GM19324 (cell line): Measurements from ENCODE around the gene MRAS.
"Not testable (repeated sequence)": the region's sequence is repeated elsewhere in the genome, so short reads cannot be mapped to it uniquely, and the experiment has no call there.

Source experiments
- ATAC-seq: cut with Tn5 transposase; IDR thresholded peaks from one replicate; pipeline ENCODE4 v1.9.1; 2021; ENCODE audit warnings: mild to moderate bottlenecking, moderate library complexity; ENCODE audit not compliant: unreplicated experiment, low FRiP score

The MRAS gene

DNA sequence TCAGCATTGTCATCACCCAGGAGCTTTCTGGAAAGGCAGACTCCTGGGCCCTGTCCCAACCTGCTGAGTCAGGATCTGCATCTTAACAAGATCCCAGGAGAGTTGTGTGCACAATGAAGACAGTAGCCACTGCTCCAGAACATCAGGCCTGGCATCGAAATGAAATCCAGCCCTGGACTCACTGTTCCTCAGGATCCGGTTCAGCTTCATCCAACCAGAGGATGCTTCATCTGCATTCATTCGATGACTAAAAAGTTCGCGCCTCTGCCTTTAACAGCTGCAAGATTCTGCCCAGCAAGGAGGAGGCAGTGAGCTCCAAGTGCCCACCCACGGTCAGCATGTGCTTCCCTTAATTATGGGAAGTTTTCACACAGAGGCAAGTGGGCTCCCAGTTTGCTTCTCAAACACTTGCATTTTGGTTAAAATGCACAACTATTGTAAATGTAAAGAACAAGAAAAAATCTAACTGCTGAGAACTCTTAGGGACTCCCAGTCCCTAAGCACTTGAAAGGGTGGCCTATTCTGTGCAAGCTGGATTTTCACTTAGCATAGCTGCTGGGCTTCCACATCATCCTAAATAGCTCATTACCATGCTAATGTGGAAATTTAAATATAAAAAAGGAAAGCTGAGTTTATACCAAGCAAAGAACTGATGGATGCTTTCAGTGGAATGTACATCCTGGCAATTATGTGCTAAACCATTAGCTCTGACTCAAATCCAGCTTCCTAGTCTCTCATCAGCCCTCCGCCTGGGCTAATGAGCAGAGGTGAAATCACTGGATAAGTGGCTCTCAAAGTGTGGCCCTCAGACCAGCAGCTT is 60.6 kb downstream of the MRAS start:
- ATAC-seq: no peak

DNA sequence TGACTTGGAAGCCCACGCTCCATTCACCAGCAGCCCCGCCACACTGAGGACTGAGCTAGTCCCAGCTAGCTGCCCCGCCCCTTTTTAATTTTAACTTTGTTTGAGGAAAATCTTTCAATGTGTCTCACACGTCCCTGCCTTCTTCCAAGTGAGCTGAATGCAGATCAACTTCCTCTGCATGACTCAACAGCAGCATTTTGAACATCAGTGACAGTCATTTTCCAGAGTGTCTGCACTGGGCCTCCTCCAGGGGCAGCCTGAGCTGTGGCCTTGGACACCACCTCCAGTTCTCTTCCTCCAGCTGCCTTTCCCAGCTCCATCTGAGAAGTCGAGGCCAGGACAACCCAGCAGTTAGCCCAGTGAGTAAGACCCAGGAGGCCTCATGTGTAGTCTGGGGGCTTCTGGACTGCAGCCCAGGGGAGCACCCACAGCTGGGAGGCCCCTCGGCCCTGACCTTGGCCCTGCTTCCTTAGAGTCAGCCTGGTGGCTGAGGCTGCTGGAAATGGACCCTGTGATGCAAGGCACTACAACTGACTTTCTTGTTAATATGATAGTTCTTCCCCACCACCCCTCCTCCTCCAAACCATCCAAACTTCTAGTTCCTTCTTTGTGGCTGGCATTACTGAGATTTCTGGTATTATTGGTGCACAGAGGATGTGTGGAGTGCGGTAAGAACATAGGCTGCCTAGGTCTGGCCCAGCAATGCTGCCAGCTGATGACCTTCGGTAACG is 64.6 kb downstream of the MRAS start:
- no peak for ATAC-seq

DNA sequence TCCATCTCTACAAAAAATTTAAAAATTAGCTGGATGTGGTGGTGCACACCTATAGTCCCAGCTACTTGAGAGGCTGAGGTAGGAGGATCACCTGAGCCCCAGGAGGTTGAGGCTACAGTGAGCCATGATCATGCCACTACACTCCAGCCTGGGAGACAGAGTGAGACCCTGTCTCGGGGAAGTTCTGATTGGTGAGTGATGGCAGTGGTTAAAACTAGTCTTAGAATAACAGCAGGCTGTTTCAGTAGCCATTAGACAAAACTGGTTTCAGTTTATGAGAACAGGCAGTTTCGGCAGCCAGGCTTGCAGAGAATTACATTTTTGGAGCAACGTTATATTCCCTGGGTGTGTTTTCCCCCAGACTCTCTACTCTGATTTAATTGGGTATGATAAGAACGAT is 67.9 kb downstream of the MRAS start:
- not testable (repeated sequence) for ATAC-seq

DNA sequence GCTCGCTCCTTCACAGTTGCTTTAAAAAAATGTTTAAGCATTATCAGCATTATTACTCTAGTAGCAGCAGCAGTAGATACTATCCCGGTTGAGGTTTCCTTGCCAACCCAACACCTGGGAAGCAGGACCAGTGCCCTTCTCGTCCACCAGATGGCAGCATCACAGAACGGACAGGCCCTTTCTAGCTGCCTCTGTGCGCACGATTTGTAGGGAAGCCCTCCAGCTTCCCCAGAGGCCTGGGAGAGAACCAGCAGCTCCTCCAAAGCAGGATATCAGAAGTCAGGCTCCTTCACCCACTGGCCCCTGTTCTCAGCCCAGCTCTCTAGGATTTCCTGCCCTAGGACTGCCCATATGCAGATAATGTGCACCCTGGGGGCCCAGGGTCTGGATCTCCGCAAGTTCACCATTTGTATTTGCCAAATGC is 69.2 kb downstream of the MRAS start:
- ATAC-seq: peak; percentile 65

DNA sequence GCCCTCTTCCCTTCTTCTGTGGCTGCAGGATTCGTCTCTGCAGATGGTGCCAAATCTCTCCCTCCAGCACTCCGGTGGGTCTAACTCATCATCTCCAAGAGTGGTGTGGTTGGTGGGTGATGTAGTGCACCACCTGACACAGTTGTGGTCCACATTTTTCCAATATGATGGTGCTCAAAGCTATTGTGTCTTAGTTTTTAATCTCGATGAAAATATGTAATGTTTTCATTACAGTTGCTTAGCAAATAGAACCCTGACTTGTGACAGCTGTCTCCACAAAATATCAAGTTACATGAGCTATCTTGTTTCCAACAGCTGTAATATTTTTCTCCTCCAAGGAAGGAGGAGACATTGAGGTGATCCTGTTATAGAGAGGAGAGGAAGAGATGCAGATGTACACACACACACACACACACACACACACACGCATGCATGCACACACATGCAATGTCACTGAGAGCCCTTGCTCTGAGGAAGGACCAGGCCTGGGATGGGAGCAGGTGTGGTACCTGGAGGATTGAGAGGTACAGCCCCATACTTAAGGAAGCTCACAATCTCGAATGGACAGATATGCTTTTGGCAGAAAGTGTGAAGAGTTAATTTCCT is 70.3 kb downstream of the MRAS start:
- no peak for ATAC-seq

DNA sequence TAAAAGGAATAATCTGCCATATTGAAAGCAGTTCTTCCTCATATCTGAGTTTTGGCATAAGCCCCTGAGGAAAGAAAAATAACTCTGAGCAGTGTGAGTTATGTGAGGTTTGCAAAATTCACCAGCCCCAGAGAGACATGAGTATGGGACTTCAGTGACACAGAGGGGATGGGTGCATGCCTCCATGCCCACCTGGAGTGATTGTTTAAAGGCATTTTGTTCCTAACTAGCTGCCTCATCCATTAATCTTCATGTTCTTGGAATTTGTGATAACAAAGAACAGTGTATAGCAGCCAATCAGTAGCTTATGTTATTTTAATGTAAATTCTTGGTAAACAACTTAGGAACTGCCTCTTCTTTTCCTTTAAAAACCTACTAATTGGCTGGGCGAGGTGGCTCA is 74.9 kb downstream of the MRAS start:
- no peak for ATAC-seq

DNA sequence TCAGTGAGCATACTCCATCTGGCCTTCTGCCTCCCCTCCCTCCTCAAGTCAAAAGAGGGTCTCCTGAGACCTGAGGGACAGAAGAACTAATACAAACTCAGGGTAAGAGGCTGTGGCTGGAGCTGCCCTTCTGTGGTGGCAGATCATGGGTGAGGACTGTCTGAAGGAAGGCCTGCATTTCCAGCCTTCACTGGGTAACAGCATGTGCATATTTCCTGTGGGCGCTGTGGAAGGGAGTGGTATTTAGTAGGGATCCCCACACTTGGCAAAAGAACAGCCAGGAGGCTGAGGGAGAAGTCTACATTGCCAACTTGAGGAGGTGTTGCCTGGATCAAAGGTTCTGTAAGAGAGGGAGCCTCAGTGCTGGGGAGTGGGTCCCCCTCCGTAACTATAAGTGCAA is 75.9 kb downstream of the MRAS start:
- ATAC-seq: no peak

DNA sequence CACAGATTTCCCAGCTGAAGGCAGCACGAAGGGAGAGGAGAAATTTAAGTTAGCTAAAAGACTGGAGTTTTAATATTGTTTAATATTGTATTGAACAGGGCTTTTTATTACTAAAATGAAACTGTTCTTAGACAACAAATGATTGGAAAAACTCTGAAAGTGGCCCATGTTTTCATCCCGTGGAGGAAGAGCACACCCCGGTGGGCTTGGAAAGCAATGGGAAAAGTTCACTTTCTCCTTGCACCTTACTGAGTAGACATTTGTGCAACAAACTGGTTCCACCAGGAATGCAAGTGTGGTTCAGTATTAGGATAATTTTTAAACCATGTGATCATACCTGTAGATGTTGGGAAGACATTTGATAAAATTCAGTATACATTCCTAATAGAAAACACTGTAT is 77.8 kb downstream of the MRAS start:
- ATAC-seq: no peak

DNA sequence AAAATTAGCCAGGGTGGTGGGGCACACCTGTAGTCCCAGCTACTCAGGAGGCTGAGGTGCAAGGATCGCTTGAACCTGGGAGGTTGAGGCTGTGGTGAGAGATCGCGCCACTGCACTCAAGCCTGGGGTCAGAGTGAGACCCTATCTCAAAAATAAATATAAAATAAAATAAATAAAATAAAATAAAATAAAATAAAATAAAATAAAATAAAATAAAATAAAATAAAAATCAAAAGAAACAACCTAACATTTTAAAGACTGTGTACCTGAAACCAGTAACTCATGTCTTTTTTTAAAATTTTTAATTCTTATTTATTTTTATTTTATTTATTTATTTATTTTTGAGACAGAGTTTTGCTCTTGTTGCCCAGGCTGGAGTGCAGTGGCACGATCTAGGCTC is 78.4 kb downstream of the MRAS start:
- ATAC-seq: not testable (repeated sequence)

DNA sequence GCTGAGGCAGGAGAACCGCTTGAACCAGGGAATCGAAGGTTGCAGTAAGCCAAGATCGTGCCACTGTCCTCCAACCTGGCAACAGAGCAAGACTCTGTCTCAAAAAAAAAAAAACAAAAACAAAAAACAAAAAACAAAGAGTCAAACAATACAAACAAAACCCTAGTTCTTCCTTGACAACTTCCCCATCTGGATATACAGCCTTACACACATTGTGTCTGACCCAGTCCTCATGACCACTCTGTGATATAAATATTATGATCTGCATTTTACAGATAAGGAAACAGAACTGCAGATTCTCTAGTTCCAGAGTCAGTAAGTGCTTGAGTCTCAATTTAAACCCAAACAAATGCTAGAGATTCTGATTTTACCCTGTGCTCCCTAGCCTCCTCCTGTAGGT is 81.3 kb downstream of the MRAS start:
- no peak for ATAC-seq

DNA sequence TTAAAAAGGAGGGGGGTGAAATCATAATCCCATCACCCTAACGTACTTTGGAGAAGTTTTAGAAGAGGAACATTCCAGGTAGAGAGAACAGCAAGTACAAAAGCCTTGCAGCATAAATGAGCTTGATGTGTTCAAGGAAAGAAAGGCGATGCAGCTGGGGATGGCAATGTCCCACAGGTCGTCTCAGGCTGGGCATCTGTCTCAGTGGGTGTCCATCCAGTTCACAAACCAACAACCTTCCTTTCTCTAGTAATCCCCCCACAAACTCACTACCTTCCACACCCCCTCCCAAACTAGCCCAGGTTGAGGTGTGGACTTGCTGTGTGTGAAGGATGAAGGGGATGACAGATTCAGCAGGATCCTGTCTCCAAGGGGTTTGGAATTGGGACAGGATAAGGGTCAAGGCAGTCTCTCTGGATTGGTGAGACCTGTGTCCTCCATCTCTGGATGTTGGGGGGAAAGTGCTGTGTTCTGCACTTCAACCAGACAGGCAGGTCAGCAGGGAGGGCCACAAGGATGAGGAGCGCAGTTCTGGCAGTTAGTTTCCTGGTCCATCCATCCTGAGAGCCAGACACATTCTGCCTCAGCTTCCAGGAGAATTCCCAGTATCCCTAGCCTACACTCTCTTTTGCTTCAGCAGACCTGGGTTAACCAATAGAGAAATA is 84.3 kb downstream of the MRAS start:
- no peak for ATAC-seq

DNA sequence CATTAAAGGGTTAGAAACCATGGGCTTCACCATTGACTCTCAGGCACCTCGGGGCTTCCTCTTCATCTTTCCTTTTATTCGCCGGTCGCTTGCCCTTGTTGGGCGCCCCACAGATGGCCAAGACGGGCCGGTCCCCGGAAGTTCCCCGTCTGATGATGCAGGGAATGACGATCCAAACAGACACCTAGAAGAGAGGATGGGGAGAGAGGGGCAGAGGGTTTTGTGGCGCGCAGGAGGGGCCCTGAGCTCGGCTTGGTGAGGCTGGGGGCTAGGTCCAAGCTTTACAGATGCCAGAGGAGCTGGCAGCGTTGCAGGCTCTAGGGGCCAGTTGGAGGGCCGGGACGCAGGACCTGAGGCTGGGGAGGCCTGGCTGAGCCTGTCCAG is 85.5 kb downstream of the MRAS start:
- ATAC-seq: no peak

DNA sequence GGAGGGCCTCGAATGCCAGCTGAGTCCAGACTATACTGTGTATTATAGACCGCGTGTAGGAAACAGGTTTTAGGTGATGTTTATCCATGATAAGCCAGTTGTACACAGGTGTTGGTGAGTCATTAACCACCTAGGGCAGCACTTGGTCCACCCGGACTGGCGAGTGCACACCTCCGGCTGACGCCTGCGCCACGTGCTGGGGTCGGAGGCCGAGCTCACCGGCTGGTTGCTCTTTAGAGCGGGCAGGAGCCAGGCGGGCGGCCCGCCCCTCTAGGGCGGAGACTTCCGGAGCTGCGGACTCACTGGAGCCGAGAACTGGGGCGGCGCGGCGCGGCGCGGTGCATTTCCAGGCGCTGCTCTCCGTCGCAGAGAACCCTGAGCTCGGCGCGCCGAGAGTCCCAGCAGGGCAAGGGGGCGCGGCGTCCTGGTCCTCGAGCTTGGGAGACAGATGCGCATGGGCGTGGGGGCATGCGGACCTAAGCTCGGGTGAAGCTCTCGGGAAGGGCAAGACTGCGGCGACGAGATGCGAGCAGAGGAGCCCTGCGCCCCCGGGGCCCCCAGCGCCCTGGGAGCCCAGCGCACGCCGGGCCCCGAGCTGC is 86.0 kb downstream of the MRAS start, which contains the start of gene ESYT3:
Gene ESYT3 (plus strand): TSS at position 341 of the 599 bp plus-strand sequence. CDS start 183 bp downstream, at position 524.
- ATAC-seq: no peak

DNA sequence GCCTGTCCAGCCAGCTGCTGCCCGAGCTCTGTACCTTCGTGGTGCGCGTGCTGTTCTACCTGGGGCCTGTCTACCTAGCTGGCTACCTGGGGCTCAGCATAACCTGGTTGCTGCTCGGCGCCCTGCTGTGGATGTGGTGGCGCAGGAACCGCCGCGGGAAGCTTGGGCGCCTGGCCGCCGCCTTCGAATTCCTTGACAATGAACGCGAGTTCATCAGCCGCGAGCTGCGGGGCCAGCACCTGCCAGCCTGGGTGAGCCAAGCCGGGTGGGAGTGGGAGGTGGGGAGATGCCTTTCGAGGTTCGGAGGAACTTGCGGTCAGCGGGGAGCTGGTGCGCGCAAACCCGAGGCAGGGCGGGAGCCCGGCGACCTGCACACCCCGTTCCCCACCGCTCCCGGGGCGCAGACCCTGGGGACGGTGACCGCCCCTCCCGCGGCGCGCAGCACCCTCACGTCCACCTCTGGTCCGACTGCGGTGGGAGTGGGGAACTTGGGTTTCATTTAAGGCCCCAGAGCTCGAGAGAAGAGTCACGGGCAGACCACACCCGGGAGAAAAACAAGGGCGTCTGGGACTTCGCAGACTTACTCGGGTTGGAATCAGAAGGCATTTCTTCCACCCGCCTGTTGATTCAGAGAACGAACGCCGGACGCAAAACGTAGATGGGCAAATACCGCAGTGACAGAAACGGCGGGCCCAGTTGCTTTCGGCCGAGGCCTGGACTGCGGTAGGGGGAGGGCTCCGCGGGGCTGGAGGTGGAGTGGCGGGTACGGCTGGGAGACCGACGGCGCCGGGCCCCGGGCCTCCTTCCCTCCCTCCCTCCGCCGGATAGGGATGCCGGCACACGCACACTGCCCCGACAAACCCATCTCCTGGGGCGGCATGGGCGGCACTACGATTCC is 86.7 kb downstream of the MRAS start:
- no peak for ATAC-seq

DNA sequence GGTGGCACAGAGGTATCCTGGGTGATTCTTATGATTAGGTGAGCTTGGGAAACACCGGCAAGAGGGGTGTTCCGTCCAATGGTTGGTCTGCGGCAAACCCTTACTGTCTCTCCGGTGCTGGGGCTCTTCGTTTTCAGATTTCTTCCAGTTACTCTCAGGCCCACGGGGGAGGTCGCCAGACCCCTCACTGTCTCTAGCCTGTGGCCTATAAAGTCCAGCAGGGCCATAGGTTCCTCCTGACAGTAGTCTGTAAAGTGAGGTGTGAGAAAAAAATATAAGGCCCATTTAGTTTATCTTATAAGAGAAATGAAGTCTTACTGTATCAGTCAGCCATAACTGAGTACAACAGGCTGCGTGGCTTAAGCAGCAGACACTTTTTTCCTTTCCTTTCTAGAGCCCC is 87.5 kb downstream of the MRAS start:
- ATAC-seq: no peak

DNA sequence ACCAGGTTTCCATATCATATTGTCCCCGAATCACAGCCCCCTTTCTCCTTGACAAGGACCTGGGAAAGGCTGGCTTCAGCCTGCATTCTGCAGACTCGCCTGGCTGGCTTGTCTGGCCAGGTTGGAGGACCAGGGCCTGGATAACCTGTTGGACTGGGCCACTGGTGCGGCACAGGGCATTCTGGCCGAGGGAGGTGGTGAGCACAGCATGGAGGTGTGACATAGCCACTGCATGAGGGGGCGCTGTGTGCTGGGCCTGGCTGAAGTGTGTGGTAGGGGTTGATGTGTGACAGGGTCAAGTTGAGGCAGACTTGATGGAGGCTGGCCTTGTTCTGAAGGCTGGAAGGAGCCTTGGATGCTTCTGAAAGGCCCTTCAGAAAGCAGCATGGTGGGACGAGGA is 88.9 kb downstream of the MRAS start:
- ATAC-seq: no peak

DNA sequence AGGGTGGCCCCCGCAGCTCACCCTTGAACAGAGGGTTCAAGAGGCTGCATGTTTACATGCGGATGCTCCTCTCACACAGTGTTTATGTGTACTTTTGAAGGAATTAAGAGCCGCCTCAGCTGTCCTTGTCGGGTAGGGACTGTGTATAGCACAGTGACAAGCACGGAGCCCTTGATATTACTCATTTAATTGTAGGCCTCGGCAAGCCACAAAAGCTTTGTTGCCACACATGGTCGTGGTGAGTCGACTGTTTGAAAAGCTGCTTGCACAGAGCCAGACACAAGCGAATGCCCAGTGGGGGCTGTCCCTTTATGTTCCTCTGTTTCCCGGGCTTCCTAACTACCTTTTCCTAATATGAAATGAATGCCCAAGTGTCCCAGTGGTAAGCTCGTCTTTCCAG is 90.5 kb downstream of the MRAS start:
- ATAC-seq: no peak

DNA sequence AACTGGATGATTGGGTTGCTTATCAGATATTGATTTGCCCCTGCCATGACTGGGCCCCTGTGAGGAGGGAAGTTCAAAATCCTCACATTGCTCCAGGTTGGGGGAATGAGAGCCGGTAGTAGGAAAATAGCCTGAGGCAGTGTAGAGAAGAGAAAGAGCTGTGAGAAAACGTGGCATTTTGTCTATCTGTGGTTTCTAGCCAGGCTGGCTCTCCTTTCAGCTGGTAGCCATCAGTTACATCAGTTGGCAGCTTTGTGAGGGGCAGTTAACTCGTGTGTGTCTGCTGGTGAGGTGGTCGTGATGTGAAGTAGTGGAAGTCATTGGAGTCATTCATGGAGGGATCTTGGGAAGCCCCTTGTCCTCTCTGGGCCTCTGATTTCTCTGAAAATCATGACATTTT is 91.3 kb downstream of the MRAS start:
- ATAC-seq: no peak

DNA sequence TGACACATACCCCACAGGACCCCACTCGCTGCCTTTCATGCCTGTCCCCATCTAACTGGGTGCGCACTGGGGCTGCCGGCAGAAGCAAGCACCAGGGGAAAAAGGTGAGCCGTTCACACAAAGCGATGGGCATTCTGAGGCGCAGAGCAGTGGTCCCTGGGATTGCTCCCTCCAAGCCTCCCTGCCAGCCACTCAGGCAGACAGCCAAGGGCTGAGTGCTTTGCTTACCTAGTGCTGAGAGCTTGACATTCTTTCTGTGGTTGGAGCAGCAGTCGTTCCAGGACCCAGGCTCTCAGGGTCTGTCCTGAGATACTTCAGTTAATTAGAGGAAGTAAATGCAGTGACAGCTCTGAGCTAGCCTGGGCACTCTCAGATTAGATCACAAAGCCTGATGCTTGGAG is 91.7 kb downstream of the MRAS start:
- no peak for ATAC-seq

DNA sequence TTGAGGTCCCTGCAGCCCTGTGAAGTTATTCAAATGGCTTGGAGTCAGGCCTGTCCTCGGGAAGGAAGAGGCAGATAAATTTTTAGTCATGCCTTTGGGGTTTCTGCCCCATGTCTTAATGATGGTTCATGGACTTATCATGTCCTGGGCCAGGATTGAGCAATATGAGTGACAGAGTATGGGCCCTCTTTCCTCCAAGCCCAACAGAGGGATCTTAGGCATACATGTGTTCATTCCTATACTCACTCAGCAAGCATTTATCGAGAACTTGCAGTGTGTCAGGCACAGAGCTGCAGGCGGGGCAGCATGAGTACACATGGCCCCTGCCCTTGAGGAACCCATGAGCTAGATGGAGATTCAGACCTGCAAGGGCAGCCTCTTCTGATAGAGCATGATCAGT is 92.2 kb downstream of the MRAS start:
- ATAC-seq: no peak
